Uterus (tissue), 2 donors: ENCODE results near the gene HRAS.

ENCODE experiments used
- POLR2A ChIP-seq, 2 donors: fragments of 450-650 bp; IDR thresholded peaks; one replicate each; pipeline ENCODE4 v1.6.1; 2016; ENCODE audit warnings: antibody characterized with exemption in 2 of 2, mild to moderate bottlenecking in 1 of 2, moderate library complexity in 1 of 2
- TF ChIP-seq, protein P1 (sequence below), 4 experiments: fragments of 200-600 bp in 2 of 4; fragments of 450-650 bp in 2 of 4; sonication (generic) in 2 of 4; IDR thresholded peaks; one replicate each; pipeline ENCODE4 v1.5.1; 2016 to 2019; ENCODE audit warnings: antibody characterized with exemption in 4 of 4, mild to moderate bottlenecking in 2 of 4, moderate library complexity in 1 of 4

GRCh38 chr11:559020-559620 is 23.7 kb upstream of the HRAS start:
- TF ChIP-seq, protein P1, sequence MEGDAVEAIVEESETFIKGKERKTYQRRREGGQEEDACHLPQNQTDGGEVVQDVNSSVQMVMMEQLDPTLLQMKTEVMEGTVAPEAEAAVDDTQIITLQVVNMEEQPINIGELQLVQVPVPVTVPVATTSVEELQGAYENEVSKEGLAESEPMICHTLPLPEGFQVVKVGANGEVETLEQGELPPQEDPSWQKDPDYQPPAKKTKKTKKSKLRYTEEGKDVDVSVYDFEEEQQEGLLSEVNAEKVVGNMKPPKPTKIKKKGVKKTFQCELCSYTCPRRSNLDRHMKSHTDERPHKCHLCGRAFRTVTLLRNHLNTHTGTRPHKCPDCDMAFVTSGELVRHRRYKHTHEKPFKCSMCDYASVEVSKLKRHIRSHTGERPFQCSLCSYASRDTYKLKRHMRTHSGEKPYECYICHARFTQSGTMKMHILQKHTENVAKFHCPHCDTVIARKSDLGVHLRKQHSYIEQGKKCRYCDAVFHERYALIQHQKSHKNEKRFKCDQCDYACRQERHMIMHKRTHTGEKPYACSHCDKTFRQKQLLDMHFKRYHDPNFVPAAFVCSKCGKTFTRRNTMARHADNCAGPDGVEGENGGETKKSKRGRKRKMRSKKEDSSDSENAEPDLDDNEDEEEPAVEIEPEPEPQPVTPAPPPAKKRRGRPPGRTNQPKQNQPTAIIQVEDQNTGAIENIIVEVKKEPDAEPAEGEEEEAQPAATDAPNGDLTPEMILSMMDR (IDR thresholded peaks at IDR 0.05) = no peak
- TF ChIP-seq POLR2A (IDR thresholded peaks at IDR 0.05) = no peak
